Stimulated activated memory B cell treated with anti-CD40 and anti-IgM and Interleukin-4, amounts not matched to agents 10 μg/mL and 1 μg/mL and 100 μg/mL, for 72 hours (primary cell): ENCODE data around the gene ARID5B.

Experiments
- ATAC-seq: fragments of 150-1000 bp; cut with Tn5 transposase; 2 replicates; pipeline ENCODE4 v1.10.0; 2021
- H3K27ac Mint-ChIP-seq: one replicate; pipeline ENCODE4 v1.8.0; 2022; ENCODE audit warnings: mild to moderate bottlenecking, mixed read lengths
- H3K27me3 Mint-ChIP-seq: one replicate; pipeline ENCODE4 v1.8.0; 2022; ENCODE audit warnings: mixed read lengths
- H3K36me3 Mint-ChIP-seq: one replicate; pipeline ENCODE4 v1.8.0; 2022; ENCODE audit warnings: mixed read lengths
- H3K4me1 Mint-ChIP-seq: one replicate; pipeline ENCODE4 v1.8.0; 2022; ENCODE audit warnings: mixed read lengths
- H3K4me3 Mint-ChIP-seq: one replicate; pipeline ENCODE4 v1.8.0; 2022; ENCODE audit warnings: mild to moderate bottlenecking, moderate library complexity, mixed read lengths
- H3K9me3 Mint-ChIP-seq: one replicate; pipeline ENCODE4 v1.8.0; 2022; ENCODE audit warnings: mixed read lengths

Gene ARID5B

DNA sequence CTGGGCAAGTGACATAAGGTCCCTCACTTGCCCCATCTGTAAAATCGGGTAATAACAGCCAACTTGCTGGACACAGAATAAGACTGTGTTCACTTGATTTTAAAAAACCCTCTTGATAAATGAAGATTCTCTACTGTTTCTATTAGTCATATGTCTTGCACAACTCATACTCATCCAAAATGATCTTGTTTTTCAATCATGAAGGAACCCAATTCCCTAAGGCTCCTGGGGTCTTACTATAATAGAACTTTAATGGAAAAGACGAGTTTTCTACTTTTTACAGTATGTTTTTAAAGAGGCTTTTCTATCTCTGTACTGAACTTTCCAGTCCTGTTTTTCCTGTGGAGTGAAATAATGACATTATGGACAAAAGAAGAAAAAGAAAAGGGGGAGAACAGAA, 103.8 kb downstream of the ARID5B start:
- Mint-ChIP-seq H3K4me3 (no peak overlapping the region), H3K9me3 (peaks cover 2% of the 10 kb centered on the region), H3K27ac (peak overlapping the region; percentile 98), H3K4me1 (peaks cover 86% of the 10 kb centered on the region), H3K36me3 (peaks cover 94% of the 10 kb centered on the region), H3K27me3 (no peaks in the 10 kb centered on the region)
- no peak for ATAC-seq

DNA sequence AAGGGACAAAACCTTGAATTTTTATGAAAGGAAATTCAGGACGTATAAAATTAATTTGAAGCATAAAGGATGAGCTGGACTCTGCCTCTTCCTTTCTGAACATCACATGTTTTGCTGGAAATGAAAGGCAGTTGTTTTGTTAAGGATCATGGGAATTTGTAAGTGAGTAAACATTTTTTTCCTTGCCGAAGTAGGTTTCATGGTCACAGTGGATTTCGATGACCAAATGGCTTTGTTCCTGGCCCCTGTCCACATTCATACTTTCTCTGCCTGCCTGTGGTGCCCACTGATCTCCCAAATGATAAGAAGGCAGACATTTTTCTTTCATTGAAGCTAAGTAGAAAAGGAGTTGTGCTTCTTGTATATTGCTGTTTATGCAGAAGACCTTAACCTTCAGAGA, 104.2 kb downstream of the ARID5B start:
- peak overlapping the region; percentile 98 for H3K27ac Mint-ChIP-seq
- no peaks in the 10 kb centered on the region for H3K27me3 Mint-ChIP-seq
- ATAC-seq = no peak
- peaks cover 94% of the 10 kb centered on the region for H3K36me3 Mint-ChIP-seq
- H3K9me3 Mint-ChIP-seq = peaks cover 2% of the 10 kb centered on the region
- H3K4me1 Mint-ChIP-seq = peaks cover 86% of the 10 kb centered on the region
- H3K4me3 Mint-ChIP-seq = no peak overlapping the region

DNA sequence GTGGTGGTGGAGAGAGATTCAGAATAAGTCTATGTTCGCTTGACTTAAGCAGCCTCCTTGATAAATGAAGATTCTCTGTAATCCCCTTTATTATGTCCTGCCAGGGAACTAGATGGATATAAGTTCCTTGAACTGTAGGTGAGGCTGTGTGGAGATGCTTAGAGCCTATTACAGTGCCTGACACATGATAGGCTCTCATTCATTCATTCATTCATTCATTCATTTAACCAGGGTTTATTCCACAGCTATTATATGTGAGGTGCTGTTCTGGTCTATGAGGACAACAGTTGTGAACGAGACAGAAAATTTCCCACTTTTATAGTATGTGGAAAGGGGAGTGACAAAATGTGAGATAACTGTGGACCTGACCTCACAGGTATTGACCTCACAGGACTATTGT, 105.6 kb downstream of the ARID5B start:
- H3K4me3 Mint-ChIP-seq = no peak overlapping the region
- H3K27ac Mint-ChIP-seq = peak overlapping the region; percentile 98
- H3K4me1 Mint-ChIP-seq = peaks cover 86% of the 10 kb centered on the region
- no peaks in the 10 kb centered on the region for H3K9me3 Mint-ChIP-seq
- H3K36me3 Mint-ChIP-seq = peaks cover 94% of the 10 kb centered on the region
- no peak for ATAC-seq
- no peaks in the 10 kb centered on the region for H3K27me3 Mint-ChIP-seq

DNA sequence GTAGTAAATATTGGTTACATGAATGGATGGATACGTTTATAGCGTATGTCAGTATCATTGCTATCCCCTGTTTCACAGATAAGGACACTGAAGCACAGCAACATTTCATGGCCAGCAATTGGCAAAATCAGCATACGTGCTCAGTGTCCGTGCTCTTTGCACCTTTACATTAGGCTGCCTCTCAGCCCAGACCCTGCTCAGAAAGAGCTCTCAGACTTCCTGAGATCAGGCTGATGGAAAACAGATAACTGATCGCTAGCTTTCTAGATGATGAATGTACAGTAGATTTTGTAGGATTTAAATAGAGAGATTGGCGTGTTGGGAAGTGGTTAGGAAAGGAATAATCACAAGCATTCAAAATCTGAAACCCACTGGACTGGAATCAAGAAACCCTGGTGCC, 106.7 kb downstream of the ARID5B start:
- H3K4me3 Mint-ChIP-seq = no peak overlapping the region
- H3K36me3 Mint-ChIP-seq = peaks cover 91% of the 10 kb centered on the region
- no peaks in the 10 kb centered on the region for H3K9me3 Mint-ChIP-seq
- ATAC-seq = no peak
- H3K4me1 Mint-ChIP-seq = peaks cover 83% of the 10 kb centered on the region
- peak overlapping the region; percentile 98 for H3K27ac Mint-ChIP-seq
- no peaks in the 10 kb centered on the region for H3K27me3 Mint-ChIP-seq

DNA sequence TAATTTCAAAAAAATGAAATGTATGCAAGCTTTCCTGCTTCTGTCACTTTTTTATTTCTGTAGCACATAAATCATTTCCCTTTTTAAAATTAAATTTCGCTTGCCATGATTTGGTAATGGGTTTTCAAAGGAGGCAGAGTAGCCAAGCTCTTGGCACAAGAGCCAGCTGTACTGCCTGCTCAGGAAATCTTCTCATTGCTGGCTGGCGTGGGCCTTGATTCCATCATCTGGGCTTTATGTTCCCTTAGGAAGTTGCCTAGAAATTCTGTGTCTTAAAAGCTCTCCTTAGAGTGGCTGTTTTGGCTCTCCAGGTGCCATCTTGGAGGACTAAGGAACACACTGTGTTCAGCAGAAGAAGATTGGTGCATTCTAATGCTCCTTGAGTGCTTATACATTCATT, 107.4 kb downstream of the ARID5B start:
- Mint-ChIP-seq H3K9me3 (peaks cover 2% of the 10 kb centered on the region), H3K27ac (peak overlapping the region; percentile 98), H3K4me1 (peaks cover 81% of the 10 kb centered on the region), H3K27me3 (no peaks in the 10 kb centered on the region), H3K36me3 (peaks cover 93% of the 10 kb centered on the region), H3K4me3 (no peak overlapping the region)
- ATAC-seq = no peak

DNA sequence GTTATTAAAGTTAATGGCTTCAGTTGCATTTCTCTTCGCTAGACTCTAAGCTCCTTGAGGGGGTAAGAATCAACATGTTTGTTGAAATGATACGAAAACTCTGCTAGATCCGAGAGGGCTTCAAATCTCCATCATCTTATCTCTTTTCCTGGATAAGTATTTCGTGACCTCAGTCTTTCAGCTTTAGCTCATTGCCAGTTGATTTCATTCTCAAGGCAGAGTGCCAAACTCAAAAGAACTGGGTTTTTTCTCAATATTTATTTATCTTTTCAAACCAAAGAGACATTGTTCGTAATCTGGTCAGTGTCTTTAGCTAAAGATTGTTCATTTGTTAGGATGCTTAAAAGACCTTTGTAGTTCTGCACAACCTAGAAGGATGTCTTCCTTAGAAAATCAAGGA, 108.9 kb downstream of the ARID5B start:
- no peaks in the 10 kb centered on the region for H3K27me3 Mint-ChIP-seq
- no peak overlapping the region for H3K4me3 Mint-ChIP-seq
- H3K27ac Mint-ChIP-seq = peak overlapping the region; percentile 98
- peaks cover 2% of the 10 kb centered on the region for H3K9me3 Mint-ChIP-seq
- no peak for ATAC-seq
- H3K4me1 Mint-ChIP-seq = peaks cover 72% of the 10 kb centered on the region
- peaks cover 88% of the 10 kb centered on the region for H3K36me3 Mint-ChIP-seq

DNA sequence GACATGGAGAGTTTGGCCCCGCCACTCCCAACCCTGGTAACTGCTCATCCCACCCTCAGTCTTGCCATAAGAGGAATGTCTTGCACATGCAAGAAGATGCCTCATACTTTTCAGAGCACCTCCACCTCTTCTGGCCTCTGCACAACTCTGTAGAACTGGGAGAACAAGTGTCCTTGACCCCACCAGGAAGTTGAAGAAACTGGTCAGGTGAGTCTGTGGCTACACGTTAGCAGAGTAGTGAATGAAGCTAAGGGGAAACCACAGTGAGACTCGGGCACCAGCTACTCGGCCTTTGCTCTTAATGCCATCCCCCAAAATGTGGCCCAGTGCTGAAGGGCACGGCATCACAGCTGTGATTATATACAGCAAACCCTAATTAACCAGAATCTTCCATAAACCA, 110.1 kb downstream of the ARID5B start:
- peaks cover 67% of the 10 kb centered on the region for H3K4me1 Mint-ChIP-seq
- H3K36me3 Mint-ChIP-seq = peaks cover 82% of the 10 kb centered on the region
- H3K27ac Mint-ChIP-seq = peak overlapping the region; percentile 98
- no peaks in the 10 kb centered on the region for H3K27me3 Mint-ChIP-seq
- ATAC-seq = peak; percentile 78
- H3K4me3 Mint-ChIP-seq = no peak overlapping the region
- peaks cover 2% of the 10 kb centered on the region for H3K9me3 Mint-ChIP-seq

DNA sequence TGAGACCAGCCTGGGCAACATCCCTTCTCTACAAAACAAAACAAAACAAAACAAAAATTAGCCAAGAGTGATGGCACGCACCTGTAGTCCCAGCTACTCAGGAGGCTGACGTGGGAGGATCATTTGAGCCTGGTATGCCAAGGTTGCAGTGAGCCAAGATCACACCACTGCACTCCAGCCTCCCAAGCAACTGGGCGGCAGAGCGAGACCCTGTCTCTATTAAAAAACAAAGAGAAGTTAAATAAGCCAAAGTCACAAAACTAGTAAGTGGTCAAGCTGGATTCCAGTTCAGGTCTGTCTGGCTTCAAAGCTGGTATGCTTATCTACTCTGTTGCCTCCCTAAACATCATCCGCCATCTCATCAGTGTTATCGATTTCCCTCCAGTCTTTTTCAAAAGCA, 110.8 kb downstream of the ARID5B start:
- Mint-ChIP-seq H3K27me3 (no peaks in the 10 kb centered on the region), H3K4me3 (no peak overlapping the region), H3K9me3 (peaks cover 2% of the 10 kb centered on the region)

DNA sequence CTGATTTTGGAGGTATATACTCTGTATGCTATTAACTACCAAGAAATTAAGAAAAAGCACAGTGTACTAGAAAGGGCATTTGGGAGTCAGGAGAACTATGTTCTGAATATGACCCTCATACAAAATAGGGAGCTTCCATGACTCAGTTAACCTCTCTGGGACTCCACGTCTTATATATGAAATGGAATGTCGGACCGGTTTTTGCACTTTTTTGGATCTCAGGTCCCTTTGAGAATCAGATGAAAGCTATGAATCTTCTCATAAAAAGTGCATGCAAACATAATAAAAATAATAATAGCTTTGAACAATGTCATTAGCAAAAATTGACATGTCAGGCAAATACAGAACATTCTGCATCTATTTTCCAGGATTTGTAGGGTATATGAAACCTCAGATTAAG, 113.0 kb downstream of the ARID5B start:
- Mint-ChIP-seq H3K27ac (peak overlapping the region; percentile 57), H3K36me3 (peaks cover 63% of the 10 kb centered on the region), H3K9me3 (peaks cover 2% of the 10 kb centered on the region), H3K4me3 (no peak overlapping the region), H3K27me3 (no peaks in the 10 kb centered on the region), H3K4me1 (peaks cover 70% of the 10 kb centered on the region)
- no peak for ATAC-seq

More for the DNA sequence above, 110.8 kb downstream of the ARID5B start:
- Mint-ChIP-seq H3K27ac (peak overlapping the region; percentile 98), H3K4me1 (peaks cover 70% of the 10 kb centered on the region), H3K36me3 (peaks cover 77% of the 10 kb centered on the region)
- ATAC-seq = no peak

DNA sequence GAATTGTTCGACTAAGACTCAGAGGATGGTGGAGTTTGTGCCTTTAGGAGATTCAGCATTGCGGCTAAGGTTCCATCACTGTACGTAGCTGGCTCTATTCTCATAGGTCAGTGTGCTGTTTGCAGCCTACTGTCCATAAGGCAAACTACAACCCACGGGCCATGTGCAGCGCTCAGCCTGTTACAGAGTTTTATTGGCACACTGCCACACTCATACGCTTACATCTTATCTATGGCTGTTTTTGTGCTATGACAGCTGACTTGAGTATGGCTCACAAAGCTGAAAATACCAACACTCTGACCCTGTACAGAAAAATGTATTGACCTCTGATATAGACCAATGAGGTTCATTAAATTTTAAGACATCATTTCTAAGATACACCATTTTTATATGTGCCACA, 114.5 kb downstream of the ARID5B start:
- peak overlapping the region; percentile 60 for H3K4me3 Mint-ChIP-seq
- no peaks in the 10 kb centered on the region for H3K27me3 Mint-ChIP-seq
- peak overlapping the region; percentile 99 for H3K27ac Mint-ChIP-seq
- H3K9me3 Mint-ChIP-seq = peaks cover 2% of the 10 kb centered on the region
- peaks cover 70% of the 10 kb centered on the region for H3K4me1 Mint-ChIP-seq
- H3K36me3 Mint-ChIP-seq = peaks cover 53% of the 10 kb centered on the region
- ATAC-seq = no peak

DNA sequence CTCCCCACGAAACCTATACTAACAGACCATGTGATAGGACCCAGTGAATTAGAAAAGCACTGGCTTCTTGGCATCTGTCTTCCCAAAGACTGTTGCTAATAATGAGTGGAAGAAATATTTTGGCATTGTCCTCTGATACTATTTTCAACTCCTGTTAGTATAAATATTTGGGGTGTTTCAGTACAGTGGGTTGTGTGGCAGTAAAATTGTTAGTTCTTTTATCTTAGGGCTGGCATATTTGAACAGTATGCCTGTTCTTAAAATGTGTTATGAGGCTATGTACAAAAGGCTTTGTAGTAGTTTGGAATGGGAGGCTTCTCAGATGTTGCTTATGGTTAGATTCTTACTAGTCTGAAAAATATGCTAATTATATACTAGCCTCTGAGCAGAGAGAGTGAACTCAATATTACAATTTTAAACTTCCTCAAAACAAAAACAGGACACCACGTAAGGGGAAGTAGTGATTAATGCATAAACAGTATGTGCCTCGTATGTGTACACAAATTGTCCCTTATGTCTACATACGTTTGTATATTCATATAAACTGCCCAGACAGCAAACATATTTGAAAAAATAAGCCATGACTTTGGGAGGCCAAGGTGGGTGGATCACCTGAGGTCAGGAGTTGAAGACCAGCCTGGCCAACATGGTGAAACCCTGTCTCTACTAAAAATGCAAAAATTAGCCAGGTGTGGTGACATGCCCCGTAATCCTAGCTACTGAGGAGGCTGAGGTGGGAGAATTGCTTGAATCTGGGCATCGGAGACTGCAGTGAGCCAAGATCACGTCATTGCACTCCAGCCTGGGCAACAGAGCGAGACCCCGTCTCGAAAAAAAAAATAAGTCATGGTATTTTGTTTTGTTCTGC, 115.4 kb downstream of the ARID5B start:
- peaks cover 45% of the 10 kb centered on the region for H3K36me3 Mint-ChIP-seq
- peaks cover 2% of the 10 kb centered on the region for H3K9me3 Mint-ChIP-seq
- H3K27ac Mint-ChIP-seq = peak overlapping the region; percentile 99
- no peaks in the 10 kb centered on the region for H3K27me3 Mint-ChIP-seq
- peak; percentile 90 for ATAC-seq
- peaks cover 70% of the 10 kb centered on the region for H3K4me1 Mint-ChIP-seq
- peak overlapping the region; percentile 60 for H3K4me3 Mint-ChIP-seq

DNA sequence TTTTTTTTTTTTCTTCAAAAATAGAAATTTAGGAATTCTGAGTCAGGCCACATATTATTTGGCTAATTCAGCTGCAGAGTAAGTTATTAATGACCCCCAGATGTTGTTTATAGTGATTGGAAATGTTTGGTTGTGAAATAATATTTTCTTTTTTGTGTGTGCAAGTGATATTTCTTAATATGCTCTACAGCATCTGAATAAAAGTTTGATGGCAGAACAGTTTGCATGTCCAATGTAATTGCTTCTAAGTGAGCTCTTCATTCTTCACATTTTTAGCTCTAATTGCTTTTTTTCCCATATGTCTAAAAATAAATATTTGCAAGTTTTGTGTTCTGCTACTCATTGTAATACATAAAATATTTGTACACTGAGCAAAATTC, 116.0 kb downstream of the ARID5B start:
- Mint-ChIP-seq H3K27ac (peak overlapping the region; percentile 99), H3K4me1 (peaks cover 71% of the 10 kb centered on the region)

DNA sequence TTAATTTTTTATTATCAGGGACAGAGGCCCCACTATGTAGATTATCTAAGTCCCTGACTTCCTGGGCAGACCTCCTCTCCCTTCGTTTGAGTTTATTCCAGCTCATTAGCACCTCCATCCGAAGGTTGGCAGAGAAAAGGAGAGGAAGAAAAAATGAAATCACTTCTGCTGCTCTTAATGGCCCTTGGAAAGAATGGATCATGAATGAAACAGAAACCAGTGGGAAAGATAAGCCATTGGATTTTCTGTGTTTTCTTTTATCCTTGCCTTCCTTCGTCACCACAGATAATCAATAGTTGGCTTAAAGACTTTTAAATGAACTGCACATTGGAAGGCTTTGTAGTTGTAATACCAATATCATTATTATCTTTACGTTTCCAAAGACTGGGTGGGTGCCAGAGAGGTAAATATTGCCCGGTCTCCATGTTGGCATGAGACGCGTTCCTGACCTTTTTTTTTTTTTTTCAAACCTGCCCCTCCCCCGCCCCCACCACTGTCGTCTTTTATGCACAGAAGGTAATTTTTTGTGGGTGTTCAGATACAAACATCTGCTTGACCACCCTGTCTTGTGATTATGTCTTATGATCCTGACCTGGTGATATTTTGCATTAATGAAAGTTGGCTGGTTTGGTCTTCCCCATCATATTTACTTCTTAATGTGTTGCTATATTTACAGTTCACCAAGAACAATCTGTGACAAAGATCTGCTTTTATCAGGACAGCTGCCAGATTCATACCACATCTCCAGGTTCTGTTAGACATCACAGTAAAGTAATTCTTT, 116.8 kb downstream of the ARID5B start:
- peak overlapping the region; percentile 26 for H3K4me3 Mint-ChIP-seq
- peak overlapping the region; percentile 99 for H3K27ac Mint-ChIP-seq
- H3K27me3 Mint-ChIP-seq = no peaks in the 10 kb centered on the region
- peak; percentile 60 for ATAC-seq
- H3K36me3 Mint-ChIP-seq = peaks cover 46% of the 10 kb centered on the region
- peaks cover 4% of the 10 kb centered on the region for H3K9me3 Mint-ChIP-seq
- peaks cover 80% of the 10 kb centered on the region for H3K4me1 Mint-ChIP-seq

More for the DNA sequence above, 116.0 kb downstream of the ARID5B start:
- H3K4me3 Mint-ChIP-seq = peak overlapping the region; percentile 32
- ATAC-seq = no peak
- peaks cover 40% of the 10 kb centered on the region for H3K36me3 Mint-ChIP-seq
- H3K27me3 Mint-ChIP-seq = no peaks in the 10 kb centered on the region
- peaks cover 2% of the 10 kb centered on the region for H3K9me3 Mint-ChIP-seq

DNA sequence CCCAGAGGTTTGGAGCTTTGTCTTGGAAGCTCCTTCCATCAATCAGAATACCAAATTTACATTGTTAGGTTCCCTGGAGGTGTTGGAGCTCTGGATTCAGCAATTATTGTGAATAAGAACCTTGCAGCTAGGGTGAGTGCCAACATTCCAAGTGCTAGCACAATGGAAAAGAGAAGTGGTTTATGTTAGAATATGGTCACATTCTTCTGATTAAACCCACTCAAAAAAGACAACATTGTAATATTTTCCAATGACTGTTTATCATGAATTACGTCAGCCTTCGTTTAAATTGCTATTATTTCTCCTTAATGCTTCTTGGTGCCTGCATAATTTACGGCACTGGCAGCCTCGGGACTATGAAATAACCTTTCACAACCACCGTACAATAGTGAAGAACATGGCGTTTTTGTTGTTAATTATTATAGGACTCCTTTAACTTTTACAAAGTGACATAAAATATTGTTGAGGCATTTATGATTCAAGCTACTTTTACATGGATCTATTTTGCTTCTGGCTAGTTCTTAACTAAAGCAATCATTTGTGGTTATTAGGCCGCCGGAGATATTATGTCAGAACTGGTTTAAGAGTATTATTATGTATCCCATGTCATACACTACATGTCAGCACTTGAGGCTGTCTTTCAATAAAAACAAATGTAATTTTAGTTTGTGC, 117.7 kb downstream of the ARID5B start:
- Mint-ChIP-seq H3K4me3 (peak overlapping the region; percentile 26), H3K36me3 (peaks cover 42% of the 10 kb centered on the region), H3K27ac (peak overlapping the region; percentile 99), H3K4me1 (peaks cover 83% of the 10 kb centered on the region), H3K9me3 (peaks cover 4% of the 10 kb centered on the region), H3K27me3 (no peaks in the 10 kb centered on the region)
- peak; percentile 10 for ATAC-seq

DNA sequence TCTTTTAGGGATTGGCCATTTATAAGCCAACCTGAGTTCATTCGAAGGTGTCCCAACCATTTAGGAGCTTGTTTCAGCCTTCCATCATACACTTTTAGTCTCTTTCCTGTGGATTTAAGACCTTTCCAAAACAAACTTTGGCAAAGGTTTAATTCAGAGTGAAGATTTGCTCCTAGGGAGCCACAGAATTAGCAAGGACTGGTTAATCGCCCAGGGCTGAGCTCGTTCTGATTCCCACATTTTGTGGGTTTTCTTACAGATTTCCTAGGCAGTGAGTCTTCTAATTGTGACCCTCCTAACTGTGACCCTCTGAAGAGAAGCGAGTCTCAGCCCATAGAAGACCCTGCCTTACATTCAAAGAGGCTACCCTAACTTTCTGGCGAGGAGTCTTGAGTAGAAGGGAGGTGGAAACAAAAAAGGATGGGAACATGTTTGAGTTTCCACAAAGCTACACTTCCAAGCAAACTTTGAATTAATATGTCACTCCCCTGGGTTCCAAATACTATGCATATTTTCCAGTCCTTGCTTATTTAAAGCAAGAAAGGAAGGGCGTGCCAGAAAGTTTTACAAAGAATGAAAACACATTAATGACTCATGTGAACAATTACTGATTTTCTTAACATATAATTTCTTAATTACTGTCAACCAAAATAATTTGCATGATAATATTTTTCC, 118.3 kb downstream of the ARID5B start:
- Mint-ChIP-seq H3K36me3 (peaks cover 43% of the 10 kb centered on the region), H3K9me3 (peaks cover 4% of the 10 kb centered on the region), H3K27ac (peak overlapping the region; percentile 99), H3K27me3 (no peaks in the 10 kb centered on the region), H3K4me1 (peaks cover 80% of the 10 kb centered on the region), H3K4me3 (peak overlapping the region; percentile 74)
- no peak for ATAC-seq
